DND-41 (cell line): ENCODE measurements around the gene NPVF.

Experiments
- EZH2 ChIP-seq: IDR thresholded peaks from 3 replicates; pipeline ENCODE4 v1.6.1; 2012; ENCODE audit warnings: borderline replicate concordance, low read depth, mild to moderate bottlenecking, moderate library complexity, low read length, inconsistent platforms; ENCODE audit not compliant: severe bottlenecking
- TF ChIP-seq, protein P1 (sequence below): IDR thresholded peaks from 2 replicates; pipeline ENCODE4 v1.5.1; 2012; ENCODE audit warnings: borderline replicate concordance, low read length, moderate library complexity, mild to moderate bottlenecking; ENCODE audit not compliant: poor library complexity, severe bottlenecking; ENCODE audit errors: extremely low read depth

DNA sequence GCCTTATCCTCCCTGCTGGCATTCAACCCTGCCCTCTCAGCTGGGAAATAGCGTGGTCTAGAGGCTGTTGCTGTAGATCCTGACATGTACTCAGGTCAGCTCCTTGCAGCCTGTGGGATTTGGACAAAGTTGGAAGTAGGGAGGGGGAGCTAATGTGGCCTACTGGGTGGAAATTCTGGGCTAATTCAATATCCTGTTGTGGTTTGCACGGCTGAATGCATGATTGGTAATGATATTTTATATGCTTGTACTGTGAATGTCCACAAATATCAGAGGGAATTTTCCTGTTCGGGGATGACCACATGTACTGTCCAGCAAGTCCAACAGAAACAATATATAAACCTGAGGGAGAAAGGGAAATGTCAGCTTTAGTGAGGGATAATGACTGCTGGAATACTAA, 22.1 kb upstream of the NPVF start:
- TF ChIP-seq, protein P1, sequence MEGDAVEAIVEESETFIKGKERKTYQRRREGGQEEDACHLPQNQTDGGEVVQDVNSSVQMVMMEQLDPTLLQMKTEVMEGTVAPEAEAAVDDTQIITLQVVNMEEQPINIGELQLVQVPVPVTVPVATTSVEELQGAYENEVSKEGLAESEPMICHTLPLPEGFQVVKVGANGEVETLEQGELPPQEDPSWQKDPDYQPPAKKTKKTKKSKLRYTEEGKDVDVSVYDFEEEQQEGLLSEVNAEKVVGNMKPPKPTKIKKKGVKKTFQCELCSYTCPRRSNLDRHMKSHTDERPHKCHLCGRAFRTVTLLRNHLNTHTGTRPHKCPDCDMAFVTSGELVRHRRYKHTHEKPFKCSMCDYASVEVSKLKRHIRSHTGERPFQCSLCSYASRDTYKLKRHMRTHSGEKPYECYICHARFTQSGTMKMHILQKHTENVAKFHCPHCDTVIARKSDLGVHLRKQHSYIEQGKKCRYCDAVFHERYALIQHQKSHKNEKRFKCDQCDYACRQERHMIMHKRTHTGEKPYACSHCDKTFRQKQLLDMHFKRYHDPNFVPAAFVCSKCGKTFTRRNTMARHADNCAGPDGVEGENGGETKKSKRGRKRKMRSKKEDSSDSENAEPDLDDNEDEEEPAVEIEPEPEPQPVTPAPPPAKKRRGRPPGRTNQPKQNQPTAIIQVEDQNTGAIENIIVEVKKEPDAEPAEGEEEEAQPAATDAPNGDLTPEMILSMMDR = no peak
- no peak for TF ChIP-seq EZH2
